ENCODE data around the gene CPSF4L. TPM values are rescaled to one million over a fixed set of nuclear protein-coding genes. Genes with fewer than 3 reads are reported as not detected.

The CPSF4L gene
- total and polyA plus RNA-seq, 2 of the 13 experiments (the other 11 are each of a cell fraction or from before 2014, with no cell fraction given): 0.73 to 1.6 TPM

GRCh38 chr17:73201215-73202069 lies 60.2 kb downstream of the CPSF4L start (continued):
- TF ChIP-seq ZFP91 (CRISPR knock-in tag; IDR thresholded peaks at IDR 0.05; ENCODE audit: borderline replicate concordance): peak; percentile 88; the same call in 1 of the 2 replicates
- peak; percentile 85 for TF ChIP-seq HNF1A (IDR thresholded peaks at IDR 0.05; ENCODE audit: low read depth)
- peak; percentile 93 for TF ChIP-seq HNF1A (CRISPR knock-in tag; IDR thresholded peaks at IDR 0.05; ENCODE audit: borderline replicate concordance)
- no peak; the same call in 1 of the 2 replicates for TF ChIP-seq TIGD3 (CRISPR knock-in tag; IDR thresholded peaks at IDR 0.05; ENCODE audit: borderline replicate concordance)
- peak; percentile 98 for TF ChIP-seq MIER3 (CRISPR knock-in tag; IDR thresholded peaks at IDR 0.05; ENCODE audit: borderline replicate concordance)
- no peak; the same call in 1 of the 2 replicates for TF ChIP-seq NFYB (CRISPR knock-in tag; IDR thresholded peaks at IDR 0.05)
- TF ChIP-seq NR0B2 (CRISPR knock-in tag; IDR thresholded peaks at IDR 0.05): no peak; the same call in 1 of the 2 replicates
- TF ChIP-seq ZNF780A (CRISPR knock-in tag; IDR thresholded peaks at IDR 0.05): 0 out of 2 replicates have a peak, but pooled peaks have one; percentile 17
- 0 out of 2 replicates have a peak, but pooled peaks have one; percentile 28 for TF ChIP-seq SIN3B (IDR thresholded peaks at IDR 0.05; ENCODE audit: low read length)
- peak; percentile 79 for TF ChIP-seq ZSCAN31 (CRISPR knock-in tag; IDR thresholded peaks at IDR 0.05; ENCODE audit: low read depth)
- peak; percentile 92 for TF ChIP-seq ZMYM2 (CRISPR knock-in tag; IDR thresholded peaks at IDR 0.05)
- no peak for TF ChIP-seq TFDP1 (CRISPR knock-in tag; IDR thresholded peaks at IDR 0.05; ENCODE audit: borderline replicate concordance)
- TF ChIP-seq JUN (CRISPR knock-in tag; IDR thresholded peaks at IDR 0.05): peak; percentile 99
- no peak for TF ChIP-seq ZSCAN20 (CRISPR knock-in tag; IDR thresholded peaks at IDR 0.05; ENCODE audit: borderline replicate concordance)
- no peak for TF ChIP-seq SRF (IDR thresholded peaks at IDR 0.05; ENCODE audit: low read depth, low read length)

All from HepG2 (cell line).